Measurements from ENCODE around the gene GGT5.
"Not testable (repeated sequence)": the region's sequence is repeated elsewhere in the genome, so short reads cannot be mapped to it uniquely, and the experiment has no call there.

Gene GGT5

GRCh38 chr22:24259459-24259858, 14.6 kb upstream of the GGT5 start:
- DNase-seq: peak; percentile 50

GRCh38 chr22:24256736-24257135, 11.9 kb upstream of the GGT5 start:
- DNase-seq: not testable (repeated sequence)

GRCh38 chr22:24256136-24256535, 11.3 kb upstream of the GGT5 start:
- DNase-seq: not testable (repeated sequence)

GRCh38 chr22:24253126-24253525, 8.2 kb upstream of the GGT5 start:
- not testable (repeated sequence) for DNase-seq

- DNase-seq: not testable (repeated sequence)
Observed at GRCh38 chr22:24251286-24251685, 6.4 kb upstream of the GGT5 start.

- not testable (repeated sequence) for DNase-seq
Observed at GRCh38 chr22:24249413-24249812, 4.5 kb upstream of the GGT5 start.

- DNase-seq: not testable (repeated sequence)
Observed at GRCh38 chr22:24248611-24249010, 3.7 kb upstream of the GGT5 start.

- DNase-seq: peak; percentile 24
Observed at GRCh38 chr22:24247564-24248344, 2.9 kb upstream of the GGT5 start.

GRCh38 chr22:24247011-24247507, 2.2 kb upstream of the GGT5 start:
- no peak for DNase-seq

- DNase-seq: not testable (repeated sequence)
Observed at GRCh38 chr22:24245584-24246561, 991 bp upstream of the GGT5 start.

- no peak for DNase-seq
Observed at GRCh38 chr22:24244144-24244787, 616 bp downstream of the GGT5 start.

GRCh38 chr22:24243417-24243816, 1.5 kb downstream of the GGT5 start:
- DNase-seq: not testable (repeated sequence)

- not testable (repeated sequence) for DNase-seq
Observed at GRCh38 chr22:24240985-24241692, 3.7 kb downstream of the GGT5 start.

- DNase-seq: no peak
Observed at GRCh38 chr22:24240381-24240780, 4.5 kb downstream of the GGT5 start.

GRCh38 chr22:24238101-24238694, 6.7 kb downstream of the GGT5 start:
- DNase-seq: not testable (repeated sequence)

- DNase-seq: no peak
Observed at GRCh38 chr22:24236656-24237055, 8.2 kb downstream of the GGT5 start.

- DNase-seq: no peak
Observed at GRCh38 chr22:24235315-24235714, 9.6 kb downstream of the GGT5 start.

- DNase-seq: no peak
Observed at GRCh38 chr22:24233816-24234215, 11.1 kb downstream of the GGT5 start.

- no peak for DNase-seq
Observed at GRCh38 chr22:24233235-24233634, 11.6 kb downstream of the GGT5 start.

GRCh38 chr22:24232725-24233124, 12.2 kb downstream of the GGT5 start:
- no peak for DNase-seq

- no peak for DNase-seq
Observed at GRCh38 chr22:24232124-24232523, 12.8 kb downstream of the GGT5 start.

- no peak for DNase-seq
Observed at GRCh38 chr22:24231706-24232105, 13.2 kb downstream of the GGT5 start.

Data from activated effector memory CD4-positive, alpha-beta T cell treated with Interleukin-2 at 50 U/mL for 16 hours (primary cell).